Measurements from ENCODE around the gene MAP3K4.

GRCh38 chr6:161073930-161074329, 82.4 kb downstream of the MAP3K4 start:
- TF ChIP-seq POLR2A (IDR thresholded peaks at IDR 0.05), result no peak
- TF ChIP-seq CTCF (IDR thresholded peaks at IDR 0.05), result no peak

Measured in Peyer's patch (tissue), 4 donors.